NT2/D1 (cell line): Measurements from ENCODE around the gene KCNQ1OT1.

Experiments
- DNase-seq: peaks from one replicate; pipeline ENCODE4 v3.0.0-alpha.2; 2011; ENCODE audit warnings: low read depth, low spot score
- H3K27me3 ChIP-seq: 2 replicates; pipeline ENCODE4 v1.6.0; 2011; ENCODE audit warnings: mild to moderate bottlenecking; ENCODE audit not compliant: insufficient read length, insufficient read depth
- H3K36me3 ChIP-seq: 2 replicates; pipeline ENCODE4 v1.6.1; 2011; ENCODE audit warnings: mild to moderate bottlenecking, low read length, mixed read lengths; ENCODE audit not compliant: insufficient read depth, insufficient read length
- H3K4me1 ChIP-seq: 2 replicates; pipeline ENCODE4 v1.5.1; 2011; ENCODE audit not compliant: insufficient read depth, insufficient read length
- H3K4me3 ChIP-seq: 2 replicates; pipeline ENCODE4 v1.5.1; 2011; ENCODE audit warnings: low read depth; ENCODE audit not compliant: insufficient read length
- H3K9ac ChIP-seq: 2 replicates; pipeline ENCODE4 v1.6.0; 2011; ENCODE audit warnings: low read depth; ENCODE audit not compliant: insufficient read length
- H3K9me3 ChIP-seq: 2 replicates; pipeline ENCODE4 v1.5.1; 2011; ENCODE audit warnings: mild to moderate bottlenecking, low read length; ENCODE audit not compliant: insufficient read depth
- SUZ12 ChIP-seq: IDR thresholded peaks from 2 replicates; pipeline ENCODE4 v1.6.1; 2011; ENCODE audit not compliant: insufficient read length, insufficient read depth; ENCODE audit errors: extremely low read depth
- YY1 ChIP-seq: IDR thresholded peaks from 2 replicates; pipeline ENCODE4 v1.6.1; 2011; ENCODE audit not compliant: insufficient read length, insufficient read depth
- ZNF274 ChIP-seq: IDR thresholded peaks from 2 replicates; pipeline ENCODE4 v1.6.1; 2011; ENCODE audit warnings: mild to moderate bottlenecking, low read depth, low read length

KCNQ1OT1 gene

GRCh38 chr11:2698386-2699184 is 1.2 kb downstream of the KCNQ1OT1 start:
- no peak for DNase-seq
- H3K36me3 ChIP-seq = peaks cover 3% of the 10 kb centered on the region
- H3K4me3 ChIP-seq = peak overlapping the region; percentile 67
- H3K4me1 ChIP-seq = peaks cover 32% of the 10 kb centered on the region
- H3K27me3 ChIP-seq = peaks cover 51% of the 10 kb centered on the region
- no peak for TF ChIP-seq YY1
- no peak for TF ChIP-seq ZNF274
- TF ChIP-seq SUZ12 = no peak
- H3K9me3 ChIP-seq = peaks cover 16% of the 10 kb centered on the region; the same call in 1 of the 2 replicates
- H3K9ac ChIP-seq = peak overlapping the region; percentile 79

DNA sequence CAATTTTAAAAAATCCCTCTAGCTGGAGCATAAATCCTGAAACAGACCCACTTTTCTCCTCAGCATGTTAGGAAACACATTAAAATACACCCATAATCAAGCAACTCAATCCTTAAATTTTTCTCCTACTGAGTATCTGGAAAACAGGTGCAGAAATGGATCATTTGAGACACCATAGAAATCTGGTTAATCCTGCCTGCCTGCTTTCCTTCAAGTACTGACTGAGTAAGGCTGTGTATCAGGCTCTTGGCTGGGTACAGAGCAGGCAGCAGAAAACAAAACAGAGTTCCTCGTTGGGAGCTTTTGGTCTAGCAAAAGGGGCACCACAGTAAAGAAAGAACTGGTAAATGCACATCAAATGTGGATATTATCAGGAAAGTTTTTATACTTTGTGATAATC is 1.9 kb downstream of the KCNQ1OT1 start:
- Histone ChIP-seq H3K4me1 (peaks cover 29% of the 10 kb centered on the region), H3K4me3 (peak overlapping the region; percentile 67), H3K27me3 (peaks cover 47% of the 10 kb centered on the region), H3K36me3 (peaks cover 3% of the 10 kb centered on the region), H3K9ac (no peak overlapping the region), H3K9me3 (peaks cover 16% of the 10 kb centered on the region; the same call in 1 of the 2 replicates)
- TF ChIP-seq YY1 = no peak
- no peak for TF ChIP-seq ZNF274
- no peak for TF ChIP-seq SUZ12
- no peak for DNase-seq

DNA sequence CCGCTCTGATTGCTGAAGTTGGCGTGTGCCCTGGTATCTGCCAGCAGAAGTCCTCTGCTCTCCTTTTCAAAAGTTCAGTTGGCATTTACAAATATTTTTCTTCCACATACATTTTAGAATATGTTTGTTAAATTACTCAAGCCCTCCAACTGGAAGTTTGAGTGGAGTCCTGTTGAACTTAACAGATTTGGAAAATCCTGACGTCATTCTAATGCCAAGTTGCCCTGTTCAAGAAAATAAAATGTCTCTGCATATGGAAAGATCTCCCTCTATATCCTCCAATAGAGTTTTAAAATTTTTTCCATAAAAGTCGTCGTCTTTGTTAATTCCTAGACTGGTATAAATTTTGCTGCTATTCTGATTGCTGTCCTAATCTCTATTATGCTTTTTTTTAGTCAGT is 3.3 kb downstream of the KCNQ1OT1 start:
- peaks cover 3% of the 10 kb centered on the region for H3K36me3 ChIP-seq
- peaks cover 16% of the 10 kb centered on the region; the same call in 1 of the 2 replicates for H3K9me3 ChIP-seq
- TF ChIP-seq SUZ12 = no peak
- TF ChIP-seq YY1 = no peak
- TF ChIP-seq ZNF274 = no peak
- no peak overlapping the region for H3K9ac ChIP-seq
- no peak overlapping the region for H3K4me3 ChIP-seq
- peaks cover 38% of the 10 kb centered on the region for H3K4me1 ChIP-seq
- DNase-seq = no peak
- peaks cover 34% of the 10 kb centered on the region for H3K27me3 ChIP-seq

- Histone ChIP-seq H3K27me3 (peaks cover 31% of the 10 kb centered on the region), H3K9me3 (peaks cover 16% of the 10 kb centered on the region; the same call in 1 of the 2 replicates), H3K4me1 (peaks cover 46% of the 10 kb centered on the region), H3K36me3 (peaks cover 8% of the 10 kb centered on the region), H3K9ac (peak overlapping the region; percentile 58), H3K4me3 (no peak overlapping the region)
- TF ChIP-seq ZNF274 = no peak
- no peak for TF ChIP-seq SUZ12
- TF ChIP-seq YY1 = no peak
- no peak for DNase-seq
These were observed 4.5 kb downstream of the KCNQ1OT1 start for GRCh38 chr11:2694995-2695939.

- peak overlapping the region; percentile 78 for H3K9ac ChIP-seq
- H3K27me3 ChIP-seq = peaks cover 31% of the 10 kb centered on the region
- peaks cover 10% of the 10 kb centered on the region; the same call in 1 of the 2 replicates for H3K9me3 ChIP-seq
- no peak overlapping the region for H3K4me3 ChIP-seq
- no peak for TF ChIP-seq ZNF274
- TF ChIP-seq SUZ12 = no peak
- TF ChIP-seq YY1 = no peak
- peaks cover 10% of the 10 kb centered on the region for H3K36me3 ChIP-seq
- H3K4me1 ChIP-seq = peaks cover 50% of the 10 kb centered on the region
- DNase-seq = no peak
These were observed 5.3 kb downstream of the KCNQ1OT1 start for GRCh38 chr11:2694495-2694894.

GRCh38 chr11:2693271-2694261 is 6.2 kb downstream of the KCNQ1OT1 start:
- peaks cover 32% of the 10 kb centered on the region for H3K27me3 ChIP-seq
- TF ChIP-seq SUZ12 = no peak
- TF ChIP-seq YY1 = no peak
- no peak for TF ChIP-seq ZNF274
- H3K4me3 ChIP-seq = peak overlapping the region; percentile 21
- peaks cover 10% of the 10 kb centered on the region for H3K36me3 ChIP-seq
- H3K9me3 ChIP-seq = peaks cover 2% of the 10 kb centered on the region; the same call in 1 of the 2 replicates
- H3K9ac ChIP-seq = peak overlapping the region; percentile 78
- DNase-seq = peak; percentile 98
- H3K4me1 ChIP-seq = peaks cover 59% of the 10 kb centered on the region
